ENCODE measurements around the gene NOTCH1.

The NOTCH1 gene

GRCh38 chr9:136455043-136456002 lies 90.5 kb downstream of the NOTCH1 start:
- FAIRE-seq, result no peak

- no peak for FAIRE-seq
Measured at GRCh38 chr9:136454026-136454796, 91.6 kb downstream of the NOTCH1 start.

DNA sequence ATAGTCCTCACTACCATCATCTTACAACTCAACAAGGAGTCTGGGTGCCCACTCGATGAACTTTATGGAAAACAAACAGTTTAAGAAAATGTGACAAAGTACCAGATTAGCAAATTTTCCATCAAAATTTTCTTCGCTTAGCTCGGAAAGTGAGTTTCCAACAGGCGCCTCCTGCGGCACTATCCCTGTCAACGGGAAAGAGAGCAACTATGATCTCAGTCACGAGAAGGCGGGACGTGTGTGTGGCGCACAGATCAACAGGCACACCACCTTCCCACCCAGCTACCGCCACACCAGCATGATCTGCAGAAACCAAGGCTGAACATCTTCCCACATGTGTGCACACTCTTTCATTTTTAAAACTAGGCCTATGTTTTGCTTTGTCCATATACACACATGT lies 92.5 kb downstream of the NOTCH1 start:
- no peak for FAIRE-seq

DNA sequence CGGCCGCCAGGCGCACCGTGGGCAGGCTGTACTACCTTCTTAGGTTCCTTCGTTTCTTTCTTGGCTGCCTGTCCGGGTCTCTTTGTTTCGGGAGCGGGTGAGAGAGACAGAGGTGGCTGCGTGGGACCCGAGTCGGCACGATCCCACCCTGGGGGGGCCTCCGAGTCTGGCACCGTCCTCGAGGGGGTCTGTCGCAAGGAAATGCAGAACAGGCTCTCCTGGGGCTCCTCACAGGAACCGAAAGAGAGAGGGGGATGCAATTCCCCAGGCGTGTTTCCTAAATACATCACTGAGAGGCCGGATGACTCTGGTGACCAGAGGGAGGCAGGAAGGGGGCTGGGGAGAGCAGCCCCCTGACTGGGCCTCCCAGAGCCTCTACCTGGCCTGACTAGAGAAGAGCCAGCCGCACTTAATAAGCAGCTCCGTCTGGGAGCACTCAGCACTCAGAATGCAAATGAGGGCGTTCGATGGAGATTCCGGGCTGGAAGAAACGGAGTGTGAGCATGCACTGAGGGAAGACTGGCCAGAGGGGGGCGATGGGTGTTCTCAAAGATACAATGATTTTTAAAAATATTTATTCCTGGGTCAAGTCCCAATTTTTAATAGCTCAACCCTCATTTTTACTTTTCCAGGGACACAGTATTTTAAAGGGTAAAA lies 94.5 kb downstream of the NOTCH1 start:
- no peak for FAIRE-seq

- FAIRE-seq, result no peak
Measured at GRCh38 chr9:136448655-136449054, 97.2 kb downstream of the NOTCH1 start.

DNA sequence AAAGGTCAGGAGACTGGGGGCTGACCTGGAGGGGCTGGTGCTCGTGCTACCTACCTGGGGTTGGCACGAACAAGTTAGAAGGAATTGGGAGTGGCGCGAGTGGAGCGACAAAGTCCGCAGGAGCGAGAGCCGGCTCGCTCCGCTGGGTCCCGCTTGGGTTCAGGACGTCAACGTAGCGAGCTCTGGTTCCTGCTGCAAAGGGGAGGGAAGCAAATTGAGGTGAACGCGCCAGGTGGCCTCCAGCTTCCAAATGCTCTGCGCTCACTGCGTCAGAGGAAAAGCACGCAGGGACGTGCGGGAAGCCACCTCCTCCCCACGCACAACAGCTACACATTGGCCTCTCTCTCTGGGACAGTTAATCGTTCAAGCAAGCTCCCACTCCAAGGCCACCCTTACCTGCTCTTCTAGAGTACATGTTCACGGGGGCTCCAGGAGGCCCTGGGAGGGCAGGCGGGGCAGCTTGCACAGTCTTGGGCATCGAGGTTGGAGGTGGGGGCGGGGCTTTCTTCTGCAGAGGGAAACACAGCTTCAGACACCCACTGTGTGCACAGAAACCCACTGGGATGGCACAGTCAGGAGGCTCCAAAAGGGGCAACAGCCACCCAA lies 98.6 kb downstream of the NOTCH1 start:
- no peak for FAIRE-seq

- no peak for FAIRE-seq
Measured at GRCh38 chr9:136445799-136446198, 100.0 kb downstream of the NOTCH1 start.
